Measurements from ENCODE around the gene WDR31. TPM values are rescaled to one million over a fixed set of nuclear protein-coding genes. Genes with fewer than 3 reads are reported as not detected.

WDR31 gene
- total and polyA plus RNA-seq, 2 of the 4 experiments (the other 2 are of a cell fraction): 0.29 to 0.36 TPM

- Histone ChIP-seq H3K56ac (ENCODE audit: extremely low read depth, insufficient read depth, low read length) (no peak overlapping the region), H2BK15ac (ENCODE audit: low read depth, low read length) (no peak overlapping the region), H3K36me3 (ENCODE audit: control insufficient read depth, insufficient read depth, low read length) (peaks cover 33% of the 10 kb centered on the region), H3K4ac (ENCODE audit: low read depth, low read length) (no peak overlapping the region), H3K9ac (ENCODE audit: low read depth, low read length) (no peak overlapping the region), H3K4me1 (ENCODE audit: control insufficient read depth, insufficient read depth, low read length) (no peaks in the 10 kb centered on the region), H4K5ac (ENCODE audit: low read depth, low read length) (no peak overlapping the region), H3K9me3 (ENCODE audit: control insufficient read depth, insufficient read depth, low read length) (no peaks in the 10 kb centered on the region), H4K8ac (ENCODE audit: low read depth in 2 of 2, low read length in 2 of 2) (no peak overlapping the region), H2AK5ac (ENCODE audit: low read depth, low read length) (no peak overlapping the region), H3K27me3 (ENCODE audit: control insufficient read depth, insufficient read depth, low read length) (no peaks in the 10 kb centered on the region), H2AK9ac (replicated peaks; ENCODE audit: low read depth, low read length, poor library complexity) (no peak overlapping the region), H3K4me2 (ENCODE audit: low read depth, low read length) (no peak overlapping the region), H3K4me3 (ENCODE audit: insufficient read depth, low read depth, low read length) (no peak overlapping the region), H3K79me1 (ENCODE audit: low read depth in 1 of 2, low read length in 2 of 2) (peaks cover 0 to 10% of the 10 kb centered on the region in 2 experiments; a peak in 1 of 4 replicates), H2AFZ (replicated peaks; ENCODE audit: low read length, poor library complexity) (no peak overlapping the region), H4K91ac (ENCODE audit: insufficient read depth, low read depth, low read length) (no peak overlapping the region), H3K18ac (ENCODE audit: low read depth, low read length) (no peak overlapping the region), H3K14ac (replicated peaks; ENCODE audit: low read depth, low read length) (no peak overlapping the region), H3K23ac (ENCODE audit: low read depth, low read length) (no peak overlapping the region), H2BK20ac (ENCODE audit: low read depth, low read length) (no peak overlapping the region), H4K20me1 (ENCODE audit: insufficient read depth, low read length) (no peaks in the 10 kb centered on the region), H3K27ac (ENCODE audit: insufficient read depth, low read length) (no peak overlapping the region), H2BK120ac (ENCODE audit: low read depth, low read length) (no peak overlapping the region), H2BK5ac (ENCODE audit: low read depth, low read length, poor library complexity, severe bottlenecking) (no peak overlapping the region), H3K9me1 (ENCODE audit: insufficient read depth, low read length) (no peaks in the 10 kb centered on the region)
- TF ChIP-seq FOS (IDR thresholded peaks at IDR 0.05; ENCODE audit: low read depth, low read length): no peak
- no peak for TF ChIP-seq RCOR1 (IDR thresholded peaks at IDR 0.05; ENCODE audit: insufficient replicate concordance, low read length)
- TF ChIP-seq POLR2A (IDR thresholded peaks at IDR 0.05; ENCODE audit: low read depth, low read length): no peak
- no CpG with 5 or more reads among the region's 3 CpGs for WGBS, 2 experiments (ENCODE audit: extremely low coverage in 2 of 2, insufficient read length in 1 of 2)
- intact Hi-C loops (cut with micrococcal nuclease) (loop anchor here (10.0 kb wide), 1 partner anchor 71 kb away; no protein-coding TSS in a partner anchor), in situ Hi-C loops (cut with MboI; ENCODE audit: low sequenced_read_pairs) (no loop called here), dilution Hi-C loops (cut with HindIII; ENCODE audit: low sequenced_read_pairs, unreplicated experiment) (no loop called here)
- POLR2A ChIA-PET (ENCODE audit: unreplicated experiment): no interaction called here
- DNase-seq: no peak
- BruUV-seq (replicated peaks): no TSS peak
- CTCF ChIA-PET: no interaction called here
- no peak for ATAC-seq (ENCODE audit: low read depth)
These were observed 73.9 kb downstream of the WDR31 start for GRCh38 chr9:113266174-113266573.

Other genes starting within 250 kb of the WDR31 start
- 5.8 and 7.2 TPM in 2 replicates for gene SLC31A2, start 189.3 kb downstream of the WDR31 start, total RNA-seq (2012; rRNA removed)
- 5.1 and 6.3 TPM in 2 replicates for gene SLC31A2, start 189.3 kb downstream of the WDR31 start, polyA plus RNA-seq (2012; rRNA removed)
- 25.5 and 25.6 TPM in 2 replicates for gene FKBP15, start 119.0 kb downstream of the WDR31 start, total RNA-seq (2012; rRNA removed)
- gene FKBP15, start 119.0 kb downstream of the WDR31 start, polyA plus RNA-seq (2012; rRNA removed): 20.1 and 20.4 TPM in 2 replicates
- 23.3 and 27.5 TPM in 2 replicates for gene SLC31A1, start 118.7 kb downstream of the WDR31 start, total RNA-seq (2012; rRNA removed)
- 16.4 and 17.9 TPM in 2 replicates for gene SLC31A1, start 118.7 kb downstream of the WDR31 start, polyA plus RNA-seq (2012; rRNA removed)
- 16.5 and 49.2 TPM in 2 replicates for gene CDC26, start 64.7 kb downstream of the WDR31 start, total RNA-seq (2012; rRNA removed)
- gene CDC26, start 64.7 kb downstream of the WDR31 start, polyA plus RNA-seq (2012; rRNA removed): 27.4 and 32.7 TPM in 2 replicates
- gene PRPF4, start 64.6 kb downstream of the WDR31 start, total RNA-seq (2012; rRNA removed): 32.5 and 38.0 TPM in 2 replicates
- 20.7 and 21.4 TPM in 2 replicates for gene PRPF4, start 64.6 kb downstream of the WDR31 start, polyA plus RNA-seq (2012; rRNA removed)
- gene RNF183, start 36.9 kb downstream of the WDR31 start, total RNA-seq (2012; rRNA removed): not detected in 2 replicates
- gene RNF183, start 36.9 kb downstream of the WDR31 start, polyA plus RNA-seq (2012; rRNA removed): not detected in 2 replicates
- not detected in 2 replicates for gene BSPRY, start 9.3 kb upstream of the WDR31 start, total RNA-seq (2012; rRNA removed)
- gene BSPRY, start 9.3 kb upstream of the WDR31 start, polyA plus RNA-seq (2012; rRNA removed): not detected in 2 replicates
- gene HDHD3, start 36.7 kb upstream of the WDR31 start, total RNA-seq (2012; rRNA removed): 6.9 and 7.0 TPM in 2 replicates
- 8.6 and 9.4 TPM in 2 replicates for gene HDHD3, start 36.7 kb upstream of the WDR31 start, polyA plus RNA-seq (2012; rRNA removed)
- gene ALAD, start 61.0 kb upstream of the WDR31 start, total RNA-seq (2012; rRNA removed): 10.3 and 11.1 TPM in 2 replicates
- 14.9 and 15.6 TPM in 2 replicates for gene ALAD, start 61.0 kb upstream of the WDR31 start, polyA plus RNA-seq (2012; rRNA removed)
- 43.0 and 48.3 TPM in 2 replicates for gene POLE3, start 70.4 kb upstream of the WDR31 start, total RNA-seq (2012; rRNA removed)
- gene POLE3, start 70.4 kb upstream of the WDR31 start, polyA plus RNA-seq (2012; rRNA removed): 33.4 and 34.8 TPM in 2 replicates
- 0.28 and 0.36 TPM in 2 replicates for gene C9orf43, start 70.5 kb upstream of the WDR31 start, total RNA-seq (2012; rRNA removed)
- 0.24 and 0.46 TPM in 2 replicates for gene C9orf43, start 70.5 kb upstream of the WDR31 start, polyA plus RNA-seq (2012; rRNA removed)
- 51.8 and 53.3 TPM in 2 replicates for gene RGS3, start 123.5 kb upstream of the WDR31 start, total RNA-seq (2012; rRNA removed)
- gene RGS3, start 123.5 kb upstream of the WDR31 start, polyA plus RNA-seq (2012; rRNA removed): 65.6 and 68.7 TPM in 2 replicates

Measured in IMR-90 (cell line).